ENCODE results near the gene DBET. TPM values are rescaled to one million over a fixed set of nuclear protein-coding genes. Genes with fewer than 3 reads are reported as not detected.
A peak's percentile ranks its signal among the peaks of the same experiment; 100 is the strongest.
"Not testable (repeated sequence)": the region's sequence is repeated elsewhere in the genome, so short reads cannot be mapped to it uniquely, and the experiment has no call there.

Gene DBET
- total RNA-seq, 1 donor from 2014 or later: not detected

- not testable (repeated sequence) for H3K36me3 ChIP-seq (ENCODE audit: control insufficient read depth, insufficient read depth, low read length); H3K4me3 ChIP-seq (ENCODE audit: low read depth, low read length); H3K27me3 ChIP-seq (ENCODE audit: control insufficient read depth, insufficient read depth, low read length); FAIRE-seq; DNase-seq (ENCODE audit: low read depth)
Measured at GRCh38 chr4:190040873-190041272, 23.4 kb upstream of the DBET start.

GRCh38 chr4:190047627-190048026 is 16.7 kb upstream of the DBET start:
- not testable (repeated sequence) for H3K36me3 ChIP-seq (ENCODE audit: control insufficient read depth, insufficient read depth, low read length); H3K27me3 ChIP-seq (ENCODE audit: control insufficient read depth, insufficient read depth, low read length); FAIRE-seq; DNase-seq (ENCODE audit: low read depth); H3K4me3 ChIP-seq (ENCODE audit: low read depth, low read length)

- H3K4me3 ChIP-seq (ENCODE audit: low read depth, low read length); DNase-seq (ENCODE audit: low read depth); FAIRE-seq; H3K27me3 ChIP-seq (ENCODE audit: control insufficient read depth, insufficient read depth, low read length); H3K36me3 ChIP-seq (ENCODE audit: control insufficient read depth, insufficient read depth, low read length): not testable (repeated sequence)
Measured at GRCh38 chr4:190049378-190050239, 14.7 kb upstream of the DBET start.

GRCh38 chr4:190058997-190059396 is 5.3 kb upstream of the DBET start:
- not testable (repeated sequence) for H3K27me3 ChIP-seq (ENCODE audit: control insufficient read depth, insufficient read depth, low read length); FAIRE-seq; H3K36me3 ChIP-seq (ENCODE audit: control insufficient read depth, insufficient read depth, low read length); DNase-seq (ENCODE audit: low read depth); H3K4me3 ChIP-seq (ENCODE audit: low read depth, low read length)

GRCh38 chr4:190064805-190065204 is 503 bp downstream of the DBET start:
- not testable (repeated sequence) for H3K27me3 ChIP-seq (ENCODE audit: control insufficient read depth, insufficient read depth, low read length); H3K4me3 ChIP-seq (ENCODE audit: low read depth, low read length); DNase-seq (ENCODE audit: low read depth); FAIRE-seq; H3K36me3 ChIP-seq (ENCODE audit: control insufficient read depth, insufficient read depth, low read length)

- not testable (repeated sequence) for H3K27me3 ChIP-seq (ENCODE audit: control insufficient read depth, insufficient read depth, low read length); DNase-seq (ENCODE audit: low read depth); H3K36me3 ChIP-seq (ENCODE audit: control insufficient read depth, insufficient read depth, low read length); H3K4me3 ChIP-seq (ENCODE audit: low read depth, low read length); FAIRE-seq
Measured at GRCh38 chr4:190068351-190068750, 4.0 kb downstream of the DBET start.

GRCh38 chr4:190093052-190093451 is 28.8 kb downstream of the DBET start:
- H3K4me3 ChIP-seq (ENCODE audit: low read depth, low read length); H3K27me3 ChIP-seq (ENCODE audit: control insufficient read depth, insufficient read depth, low read length); FAIRE-seq; H3K36me3 ChIP-seq (ENCODE audit: control insufficient read depth, insufficient read depth, low read length); DNase-seq (ENCODE audit: low read depth): not testable (repeated sequence)

- H3K27me3 ChIP-seq (ENCODE audit: control insufficient read depth, insufficient read depth, low read length); DNase-seq (ENCODE audit: low read depth); H3K4me3 ChIP-seq (ENCODE audit: low read depth, low read length); FAIRE-seq; H3K36me3 ChIP-seq (ENCODE audit: control insufficient read depth, insufficient read depth, low read length): not testable (repeated sequence)
Measured at GRCh38 chr4:190094031-190094430, 29.7 kb downstream of the DBET start.

- not testable (repeated sequence) for FAIRE-seq; H3K27me3 ChIP-seq (ENCODE audit: control insufficient read depth, insufficient read depth, low read length); H3K36me3 ChIP-seq (ENCODE audit: control insufficient read depth, insufficient read depth, low read length); H3K4me3 ChIP-seq (ENCODE audit: low read depth, low read length); DNase-seq (ENCODE audit: low read depth)
Measured at GRCh38 chr4:190095335-190095734, 31.0 kb downstream of the DBET start.

GRCh38 chr4:190099605-190100004 is 35.3 kb downstream of the DBET start:
- not testable (repeated sequence) for FAIRE-seq; H3K36me3 ChIP-seq (ENCODE audit: control insufficient read depth, insufficient read depth, low read length); DNase-seq (ENCODE audit: low read depth); H3K27me3 ChIP-seq (ENCODE audit: control insufficient read depth, insufficient read depth, low read length); H3K4me3 ChIP-seq (ENCODE audit: low read depth, low read length)

GRCh38 chr4:190101525-190101924 is 37.2 kb downstream of the DBET start:
- not testable (repeated sequence) for H3K36me3 ChIP-seq (ENCODE audit: control insufficient read depth, insufficient read depth, low read length); H3K27me3 ChIP-seq (ENCODE audit: control insufficient read depth, insufficient read depth, low read length); H3K4me3 ChIP-seq (ENCODE audit: low read depth, low read length); DNase-seq (ENCODE audit: low read depth); FAIRE-seq

- H3K36me3 ChIP-seq (ENCODE audit: control insufficient read depth, insufficient read depth, low read length); FAIRE-seq; DNase-seq (ENCODE audit: low read depth); H3K27me3 ChIP-seq (ENCODE audit: control insufficient read depth, insufficient read depth, low read length); H3K4me3 ChIP-seq (ENCODE audit: low read depth, low read length): not testable (repeated sequence)
Measured at GRCh38 chr4:190106191-190106590, 41.9 kb downstream of the DBET start.

- not testable (repeated sequence) for FAIRE-seq
- peak; percentile 10 for DNase-seq (ENCODE audit: low read depth)
Measured at GRCh38 chr4:190106611-190107480, 42.5 kb downstream of the DBET start.

GRCh38 chr4:190107766-190108485 is 43.6 kb downstream of the DBET start:
- not testable (repeated sequence) for H3K36me3 ChIP-seq (ENCODE audit: control insufficient read depth, insufficient read depth, low read length); FAIRE-seq; H3K4me3 ChIP-seq (ENCODE audit: low read depth, low read length); H3K27me3 ChIP-seq (ENCODE audit: control insufficient read depth, insufficient read depth, low read length)
- DNase-seq (ENCODE audit: low read depth): peak; percentile 5

More at GRCh38 chr4:190106611-190107480, 42.5 kb downstream of the DBET start:
- H3K4me3 ChIP-seq (ENCODE audit: low read depth, low read length); H3K36me3 ChIP-seq (ENCODE audit: control insufficient read depth, insufficient read depth, low read length); H3K27me3 ChIP-seq (ENCODE audit: control insufficient read depth, insufficient read depth, low read length): not testable (repeated sequence)

Measured in bronchial epithelial cell (primary cell).